GM19438 (cell line): ENCODE data around the gene PBRM1.

Experiments
- ATAC-seq: cut with Tn5 transposase; IDR thresholded peaks from one replicate; pipeline ENCODE4 v1.9.1; 2021; ENCODE audit warnings: low read depth; ENCODE audit not compliant: unreplicated experiment

Gene PBRM1

DNA sequence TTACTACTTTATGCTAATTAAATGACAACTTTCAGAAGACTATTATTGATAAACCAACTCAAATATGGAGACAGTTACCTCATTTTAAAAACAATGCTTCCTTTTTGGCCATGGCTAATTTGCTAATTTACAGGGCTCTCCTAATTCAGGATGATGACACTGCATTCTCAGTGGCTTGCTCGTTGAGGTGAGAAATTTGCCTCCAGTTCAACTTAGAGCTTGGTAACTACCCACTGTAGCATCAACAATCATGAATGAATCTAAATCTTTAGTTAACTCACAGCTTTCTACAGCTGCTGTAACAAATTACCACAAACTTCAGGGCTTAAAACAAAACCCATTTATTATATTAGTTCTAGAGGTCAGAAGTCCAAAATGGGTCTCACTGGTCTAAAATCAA is 14.0 kb downstream of the PBRM1 start:
- no peak for ATAC-seq

GRCh38 chr3:52670621-52671521 is 14.8 kb downstream of the PBRM1 start:
- ATAC-seq: peak; percentile 78

GRCh38 chr3:52663098-52663497 is 22.6 kb downstream of the PBRM1 start:
- no peak for ATAC-seq

- no peak for ATAC-seq
Measured at GRCh38 chr3:52660046-52660445, 25.7 kb downstream of the PBRM1 start.

DNA sequence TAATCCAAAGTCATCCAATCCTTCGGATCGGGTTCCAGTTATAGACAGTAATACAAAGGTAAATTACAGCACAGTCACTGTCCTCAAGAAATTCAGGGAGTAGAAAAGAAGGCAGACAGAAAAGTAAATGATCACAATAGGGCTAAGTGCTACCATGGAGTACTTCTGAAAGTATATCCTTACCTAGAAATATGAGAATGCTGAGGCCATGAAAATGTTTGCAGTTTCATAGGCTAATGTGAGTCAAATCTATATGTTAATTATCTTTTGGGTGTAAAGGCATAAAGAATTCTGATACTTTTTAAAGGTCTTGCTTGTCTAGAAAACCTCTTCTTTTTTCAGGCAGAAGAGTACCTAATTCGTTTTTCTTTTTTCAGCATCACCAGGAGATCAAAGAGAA is 29.8 kb downstream of the PBRM1 start:
- ATAC-seq: no peak

- no peak for ATAC-seq
Measured at GRCh38 chr3:52651592-52651991, 34.1 kb downstream of the PBRM1 start.

GRCh38 chr3:52650439-52650838 is 35.3 kb downstream of the PBRM1 start:
- ATAC-seq: no peak

DNA sequence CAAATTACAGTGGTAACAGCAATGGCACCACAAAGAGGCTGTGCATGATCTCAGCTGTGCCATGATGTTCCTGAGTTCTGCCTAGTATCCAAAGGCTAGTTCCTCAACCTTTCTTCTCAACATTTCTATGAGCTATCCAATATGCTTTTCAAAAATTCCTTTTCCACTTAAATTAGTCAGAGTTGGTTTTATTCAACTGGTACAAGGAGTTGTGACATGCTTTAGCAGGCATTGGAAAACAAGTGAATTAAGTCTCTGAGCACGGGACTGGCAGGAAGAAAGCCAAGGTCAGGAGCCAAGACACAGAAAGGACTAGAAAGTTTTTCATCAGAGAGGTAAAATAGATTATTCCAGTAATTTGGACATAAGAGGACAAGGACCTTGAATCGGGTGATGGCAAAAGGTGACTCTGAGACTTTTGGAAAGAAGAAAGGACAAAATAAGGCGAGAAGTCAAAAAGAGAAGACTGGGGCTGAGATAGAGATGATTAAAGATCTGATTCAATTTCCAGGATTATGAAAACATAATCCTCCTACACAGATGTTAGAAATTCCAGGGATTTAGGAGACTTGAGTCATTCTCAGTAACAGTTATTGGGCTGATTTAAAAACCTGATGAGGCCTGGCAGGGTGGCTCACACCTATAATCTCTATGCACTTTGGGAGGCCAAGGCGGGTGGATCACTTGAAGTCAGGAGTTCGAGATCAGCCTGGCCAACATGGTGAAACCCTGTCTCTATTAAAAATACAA is 36.1 kb downstream of the PBRM1 start:
- no peak for ATAC-seq

DNA sequence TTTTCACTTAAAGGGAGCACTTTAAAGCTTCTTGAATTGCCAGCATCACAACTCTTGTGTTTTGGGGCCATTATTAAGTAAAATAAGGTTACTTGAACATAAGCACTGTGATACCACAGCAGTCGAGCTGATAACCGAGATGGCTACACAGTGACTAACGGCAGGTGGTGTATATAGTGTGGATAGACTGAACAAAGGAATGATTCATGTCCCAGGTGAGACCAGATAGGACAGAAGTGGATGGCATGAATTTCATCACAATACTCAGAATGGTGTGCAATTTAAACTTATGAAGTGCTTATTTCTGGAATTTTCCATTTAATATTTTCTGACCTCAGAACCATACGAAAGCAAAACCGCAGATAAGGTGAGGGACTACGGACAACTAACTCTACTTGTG is 40.2 kb downstream of the PBRM1 start:
- no peak for ATAC-seq

GRCh38 chr3:52636673-52637072 is 49.0 kb downstream of the PBRM1 start:
- no peak for ATAC-seq

- ATAC-seq: no peak
Measured at GRCh38 chr3:52633786-52634185, 51.9 kb downstream of the PBRM1 start.

DNA sequence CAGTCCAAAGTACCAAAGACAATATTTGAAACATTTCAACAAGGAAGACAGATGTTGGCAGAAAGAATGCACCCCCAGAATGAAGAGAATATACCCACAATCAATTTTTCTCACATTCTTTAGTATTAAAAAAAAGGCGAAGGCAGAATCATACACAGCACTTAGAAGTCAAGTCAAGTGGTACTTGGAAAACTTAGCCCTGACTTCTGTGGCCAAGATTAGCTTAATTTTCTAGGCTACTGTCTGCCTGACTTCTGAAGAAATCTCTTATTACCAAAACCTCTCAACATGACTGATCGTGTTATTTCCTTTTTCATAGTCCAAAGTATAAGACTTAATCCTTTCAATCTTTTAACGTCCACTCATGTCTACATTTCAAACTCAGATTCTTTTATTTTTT is 60.7 kb downstream of the PBRM1 start:
- no peak for ATAC-seq

- no peak for ATAC-seq
Measured at GRCh38 chr3:52623234-52623792, 62.4 kb downstream of the PBRM1 start.

- ATAC-seq: no peak
Measured at GRCh38 chr3:52620580-52620979, 65.1 kb downstream of the PBRM1 start.

GRCh38 chr3:52615166-52615565 is 70.5 kb downstream of the PBRM1 start:
- ATAC-seq: no peak

DNA sequence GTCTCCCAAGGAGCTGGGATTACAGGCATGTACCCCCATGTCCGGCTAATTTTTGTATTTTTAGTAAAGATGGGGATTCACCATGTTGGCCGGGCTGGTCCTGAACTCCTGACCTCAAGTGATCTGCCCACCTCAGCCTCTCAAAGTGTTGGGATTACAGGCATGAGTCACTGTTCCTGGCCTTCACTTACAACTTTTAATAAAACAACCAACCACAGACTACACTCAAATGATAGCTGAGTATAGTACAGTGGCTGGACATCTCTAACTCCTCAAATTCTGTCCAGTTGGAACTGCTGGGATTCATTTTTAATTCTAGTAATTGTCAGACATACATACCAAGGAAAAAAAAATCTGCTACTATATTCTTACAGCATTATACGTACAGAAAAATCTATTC is 71.0 kb downstream of the PBRM1 start:
- no peak for ATAC-seq

- ATAC-seq: no peak
Measured at GRCh38 chr3:52609316-52609815, 76.3 kb downstream of the PBRM1 start.

- no peak for ATAC-seq
Measured at GRCh38 chr3:52608337-52608736, 77.4 kb downstream of the PBRM1 start.

DNA sequence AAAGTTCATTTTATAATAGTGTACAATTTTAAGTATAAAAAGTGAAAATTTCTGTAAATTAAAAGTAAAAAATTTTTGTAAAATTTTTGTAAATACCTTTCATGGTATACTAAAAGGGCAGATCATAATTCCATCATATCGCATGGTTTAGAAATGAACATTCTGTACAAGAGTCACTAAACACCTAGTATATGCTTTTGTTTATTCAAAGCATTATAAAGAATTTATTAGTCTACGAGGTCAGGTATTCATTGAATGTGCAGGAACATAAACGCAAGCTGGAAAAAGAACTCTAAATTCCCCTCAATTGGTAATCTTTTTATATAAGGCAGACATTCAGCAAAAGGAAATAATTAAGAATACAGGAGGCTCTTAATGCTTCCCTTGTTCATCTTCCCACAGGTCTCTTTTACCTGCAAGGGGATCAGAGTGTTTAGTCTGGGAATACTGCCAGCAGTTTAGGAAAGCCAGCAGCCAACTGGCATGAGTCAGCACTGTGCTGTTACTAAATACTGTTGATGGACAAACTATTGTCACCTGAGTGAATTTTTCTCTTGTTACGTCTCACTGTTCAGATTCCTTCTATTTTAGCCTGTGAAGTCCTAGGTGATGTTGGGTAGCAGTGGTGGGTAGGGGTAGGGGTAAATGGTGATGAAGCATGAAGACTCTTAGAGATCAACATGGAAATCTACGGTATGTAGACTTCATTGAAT is 79.2 kb downstream of the PBRM1 start:
- no peak for ATAC-seq

DNA sequence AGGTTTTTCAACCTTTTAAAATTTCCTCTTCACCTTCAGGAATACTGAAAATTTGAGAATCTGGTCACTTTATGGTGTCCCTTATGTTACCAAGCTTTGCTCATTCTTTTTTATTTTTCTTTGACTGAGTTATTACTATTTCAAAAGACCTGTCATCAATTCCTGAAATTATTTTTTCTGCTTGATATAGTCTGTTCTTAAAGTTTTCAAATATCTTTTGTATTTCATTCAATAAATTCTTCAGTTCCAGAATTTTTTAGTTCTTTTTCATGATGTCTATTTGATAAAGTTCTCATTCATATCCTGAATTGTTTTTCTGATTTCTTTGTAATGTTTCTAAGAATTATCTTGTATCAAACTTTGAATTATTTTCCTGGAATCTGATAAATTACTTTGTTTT is 85.5 kb downstream of the PBRM1 start:
- ATAC-seq: no peak
